Measurements from ENCODE around the gene IDH3B.

DNA sequence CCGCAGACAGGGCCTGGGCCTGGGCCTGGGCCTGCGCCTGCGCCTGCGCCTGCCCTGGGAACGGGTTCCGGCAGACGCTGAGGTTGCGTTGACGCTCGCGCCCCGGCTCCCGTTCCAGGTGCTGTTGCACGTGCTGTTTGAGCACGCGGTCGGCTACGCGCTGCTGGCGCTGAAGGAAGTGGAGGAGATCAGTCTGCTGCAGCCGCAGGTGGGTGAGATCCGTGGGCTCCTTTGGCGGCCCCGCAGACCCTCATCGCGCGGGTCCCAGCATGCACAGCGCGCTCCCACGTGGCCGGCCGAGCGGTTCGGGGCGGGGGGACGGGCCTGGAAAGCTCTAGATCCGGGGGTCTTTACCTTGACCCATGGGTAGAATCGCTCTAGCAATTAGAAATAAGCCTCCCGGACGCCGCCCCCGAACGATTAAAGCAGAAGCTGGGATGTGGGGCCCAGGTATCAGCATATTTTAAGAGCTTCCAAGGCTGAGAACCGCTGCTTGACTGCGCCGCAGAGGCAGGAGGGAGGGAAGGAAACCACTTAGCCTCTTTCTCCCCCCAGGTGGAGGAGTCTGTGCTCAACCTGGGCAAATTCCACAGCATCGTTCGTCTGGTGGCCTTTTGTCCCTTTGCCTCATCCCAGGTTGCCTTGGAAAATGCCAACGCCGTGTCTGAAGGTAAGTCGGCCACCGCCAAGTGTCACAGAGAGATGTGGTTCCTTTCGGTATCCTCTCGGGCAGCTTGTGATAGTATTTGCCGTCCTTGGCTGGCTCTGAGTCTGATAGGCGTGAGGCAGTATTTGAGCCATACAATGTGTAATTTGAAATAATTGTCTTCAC lies 11.1 kb downstream of the IDH3B start:
- TF ChIP-seq, protein P1, sequence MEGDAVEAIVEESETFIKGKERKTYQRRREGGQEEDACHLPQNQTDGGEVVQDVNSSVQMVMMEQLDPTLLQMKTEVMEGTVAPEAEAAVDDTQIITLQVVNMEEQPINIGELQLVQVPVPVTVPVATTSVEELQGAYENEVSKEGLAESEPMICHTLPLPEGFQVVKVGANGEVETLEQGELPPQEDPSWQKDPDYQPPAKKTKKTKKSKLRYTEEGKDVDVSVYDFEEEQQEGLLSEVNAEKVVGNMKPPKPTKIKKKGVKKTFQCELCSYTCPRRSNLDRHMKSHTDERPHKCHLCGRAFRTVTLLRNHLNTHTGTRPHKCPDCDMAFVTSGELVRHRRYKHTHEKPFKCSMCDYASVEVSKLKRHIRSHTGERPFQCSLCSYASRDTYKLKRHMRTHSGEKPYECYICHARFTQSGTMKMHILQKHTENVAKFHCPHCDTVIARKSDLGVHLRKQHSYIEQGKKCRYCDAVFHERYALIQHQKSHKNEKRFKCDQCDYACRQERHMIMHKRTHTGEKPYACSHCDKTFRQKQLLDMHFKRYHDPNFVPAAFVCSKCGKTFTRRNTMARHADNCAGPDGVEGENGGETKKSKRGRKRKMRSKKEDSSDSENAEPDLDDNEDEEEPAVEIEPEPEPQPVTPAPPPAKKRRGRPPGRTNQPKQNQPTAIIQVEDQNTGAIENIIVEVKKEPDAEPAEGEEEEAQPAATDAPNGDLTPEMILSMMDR (IDR thresholded peaks at IDR 0.05) = no peak
- no peak for TF ChIP-seq POLR2A (IDR thresholded peaks at IDR 0.05)
